Fibroblast of lung (primary cell): Measurements from ENCODE around the gene SLMAP.

ENCODE experiments used
- CTCF ChIP-seq, 2 donors: IDR thresholded peaks in 1 of 2; conservative IDR thresholded peaks in 1 of 2; 1 replicate in 1 of 2; 2 replicates in 1 of 2; pipeline ENCODE4 v1.5.1; 2011 to 2012; ENCODE audit warnings: low read length in 2 of 2, control low read depth in 1 of 2, inconsistent platforms in 1 of 2, low read depth in 1 of 2, mild to moderate bottlenecking in 1 of 2
- EZH2 ChIP-seq: IDR thresholded peaks from 2 replicates; pipeline ENCODE4 v1.5.1; 2012; ENCODE audit warnings: low read length, control low read depth, mild to moderate bottlenecking; ENCODE audit errors: missing control alignments

- TF ChIP-seq CTCF (conservative IDR thresholded peaks at IDR 0.05 in 1 of 2, IDR thresholded peaks at IDR 0.05 in 1 of 2; ENCODE audit: low read depth in 1 of 2, low read length in 2 of 2) (peak in 1 of 2 donors; percentile 29), EZH2 (no peak)
These were observed 70.3 kb downstream of the SLMAP start for GRCh38 chr3:57826245-57826951.
